ENCODE measurements around the gene ABHD17A.

DNA sequence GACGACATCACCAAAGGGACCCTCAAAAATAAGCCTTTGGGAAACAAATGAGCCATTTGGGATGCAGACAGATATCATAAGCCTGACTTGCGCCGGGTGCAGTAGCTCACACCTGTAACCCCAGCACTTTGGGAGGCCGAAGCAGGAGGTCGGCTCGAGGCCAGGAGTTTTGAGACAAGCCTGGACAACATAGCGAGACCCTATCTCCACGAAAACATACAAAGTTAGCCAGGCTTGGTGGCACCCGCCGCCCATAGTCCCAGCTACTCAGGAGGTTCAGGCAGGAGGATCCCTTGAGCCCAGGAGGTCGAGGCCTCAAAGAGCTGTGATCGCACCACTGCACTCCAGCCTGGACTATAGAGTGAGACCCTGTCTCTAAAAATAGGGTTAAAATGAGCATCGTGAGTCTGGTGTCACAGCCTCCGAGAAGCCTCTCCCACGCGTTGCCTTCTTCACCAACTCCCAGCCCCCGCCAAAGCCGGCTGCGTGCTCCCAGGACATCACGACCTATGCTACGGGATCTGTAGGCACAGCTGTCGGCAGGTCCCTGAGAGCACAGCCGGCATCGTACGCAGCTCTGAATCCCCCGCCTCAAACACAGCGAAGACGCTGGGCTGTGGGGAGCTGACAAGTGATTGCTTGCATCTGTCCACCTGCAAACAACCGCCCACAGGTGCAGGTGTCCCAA lies 38.6 kb downstream of the ABHD17A start:
- no peak for TF ChIP-seq CTCF (IDR thresholded peaks at IDR 0.05; ENCODE audit: low read depth, low read length, poor library complexity, severe bottlenecking)
- TF ChIP-seq EZH2phosphoT487 (IDR thresholded peaks at IDR 0.05; ENCODE audit: borderline replicate concordance, low read length), result no peak

Measured in DOHH2 (cell line).